ENCODE results near the gene ARHGAP20. TPM values are rescaled to one million over a fixed set of nuclear protein-coding genes. Genes with fewer than 3 reads are reported as not detected.

Gene ARHGAP20
- total RNA-seq, 1 donor from 2014 or later = 0.19 TPM

- no peak for DNase-seq (ENCODE audit: low spot score)
- intact Hi-C loops (cut with DNase I) = no loop called here
These were observed 8.4 kb upstream of the ARHGAP20 start for GRCh38 chr11:110720431-110721275.

DNA sequence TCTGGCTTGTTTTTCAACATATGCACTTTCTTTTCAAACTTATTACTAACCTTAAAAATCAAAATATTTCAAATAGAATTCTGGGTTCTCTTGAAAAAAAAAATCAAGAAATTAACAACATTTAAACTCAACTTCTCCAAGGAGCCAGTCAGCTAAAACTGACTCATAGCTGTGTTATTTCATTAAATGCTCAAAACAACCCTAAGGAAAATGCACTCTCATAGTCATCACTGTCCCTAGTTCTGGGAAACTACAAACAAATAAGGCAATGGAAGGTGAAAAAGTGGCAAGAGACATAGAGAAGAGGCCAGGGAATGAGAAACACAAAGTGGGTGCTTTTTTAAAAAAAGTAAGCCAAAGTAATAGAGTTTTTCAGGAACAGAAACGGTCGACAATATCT, 4.1 kb upstream of the ARHGAP20 start:
- no peak for DNase-seq (ENCODE audit: low spot score)
- intact Hi-C loops (cut with DNase I) = no loop called here

GRCh38 chr11:110715541-110715940, 3.3 kb upstream of the ARHGAP20 start:
- no peak for DNase-seq (ENCODE audit: low spot score)
- intact Hi-C loops (cut with DNase I) = no loop called here

DNA sequence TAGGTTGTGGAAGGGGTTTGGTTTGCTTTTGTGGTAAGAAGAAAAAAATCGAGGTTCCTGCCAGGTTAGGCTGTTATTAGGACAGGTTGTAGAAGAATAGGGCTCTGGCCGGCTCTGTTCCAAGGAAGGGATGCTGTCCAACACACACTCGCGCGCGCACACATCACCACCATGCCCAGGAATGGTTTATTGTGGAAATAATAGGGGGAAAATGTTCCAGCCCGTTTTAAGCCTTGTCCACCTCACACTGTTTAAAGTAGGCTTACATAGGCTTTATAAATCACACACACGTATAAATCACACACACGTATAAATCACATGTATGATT, 1.2 kb upstream of the ARHGAP20 start:
- intact Hi-C loops (cut with DNase I) = loop anchor here (5.0 kb wide), 1 partner anchor 519 kb away; no protein-coding TSS in a partner anchor
- no peak for DNase-seq (ENCODE audit: low spot score)

DNA sequence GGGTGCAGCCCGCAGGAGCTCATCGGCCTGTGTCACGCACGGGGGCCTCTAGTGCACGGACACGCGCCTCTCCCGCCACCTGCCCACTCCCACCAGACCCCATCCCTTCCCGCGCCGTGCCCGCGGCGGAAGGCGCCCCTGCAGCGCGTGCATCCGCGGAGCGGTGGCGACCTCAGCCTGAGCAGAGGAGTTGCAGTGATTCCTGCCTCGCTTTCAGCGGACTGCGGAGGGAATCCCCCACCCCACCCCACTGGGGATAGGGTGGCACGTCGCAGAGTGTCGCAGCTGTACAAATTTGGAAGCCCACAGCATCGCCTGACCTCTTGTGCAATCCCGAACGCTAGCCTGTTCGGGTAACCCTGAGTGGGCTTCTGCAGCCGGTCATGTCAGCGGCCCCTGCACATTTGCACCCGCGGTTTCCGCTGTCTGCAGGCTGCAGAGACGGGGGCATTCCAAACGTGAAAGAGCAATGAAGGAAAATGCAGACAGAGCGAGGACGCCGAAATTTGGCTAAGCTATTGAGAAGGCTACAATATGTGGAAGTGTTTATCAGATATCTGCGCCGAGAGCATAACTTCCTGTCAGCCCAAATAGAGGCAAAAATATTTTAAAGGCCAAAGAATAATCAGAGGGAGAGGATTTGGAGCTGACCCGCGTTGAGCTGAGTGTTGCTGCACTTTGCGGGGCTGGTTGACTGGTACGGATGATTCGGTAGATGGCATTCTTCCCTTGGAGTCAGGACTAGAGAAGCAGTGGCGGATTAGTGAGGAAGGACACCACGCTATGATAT, 617 bp upstream of the ARHGAP20 start:
- intact Hi-C loops (cut with DNase I) = loop anchor here (5.0 kb wide), 1 partner anchor 519 kb away; no protein-coding TSS in a partner anchor
- DNase-seq (ENCODE audit: low spot score) = no peak

DNA sequence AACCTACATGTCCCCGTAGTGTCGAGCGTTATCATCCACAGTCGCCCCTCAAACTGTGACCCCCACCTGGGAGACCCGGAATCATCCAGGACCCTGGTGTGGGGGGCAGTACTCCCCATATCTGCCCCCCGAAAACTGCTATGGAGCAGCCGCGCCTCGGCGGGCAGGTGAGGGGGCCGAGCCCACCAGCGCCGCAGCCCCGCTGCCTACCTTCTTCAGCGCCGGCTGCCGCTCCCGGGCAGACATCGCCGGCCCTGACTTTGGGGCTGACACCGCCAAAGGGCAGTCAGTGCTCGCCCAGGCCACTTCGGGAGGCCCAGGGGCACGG, 825 bp downstream of the ARHGAP20 start:
- no peak for DNase-seq (ENCODE audit: low spot score)
- intact Hi-C loops (cut with DNase I) = loop anchor here (5.0 kb wide), 1 partner anchor 521 kb away; no protein-coding TSS in a partner anchor

DNA sequence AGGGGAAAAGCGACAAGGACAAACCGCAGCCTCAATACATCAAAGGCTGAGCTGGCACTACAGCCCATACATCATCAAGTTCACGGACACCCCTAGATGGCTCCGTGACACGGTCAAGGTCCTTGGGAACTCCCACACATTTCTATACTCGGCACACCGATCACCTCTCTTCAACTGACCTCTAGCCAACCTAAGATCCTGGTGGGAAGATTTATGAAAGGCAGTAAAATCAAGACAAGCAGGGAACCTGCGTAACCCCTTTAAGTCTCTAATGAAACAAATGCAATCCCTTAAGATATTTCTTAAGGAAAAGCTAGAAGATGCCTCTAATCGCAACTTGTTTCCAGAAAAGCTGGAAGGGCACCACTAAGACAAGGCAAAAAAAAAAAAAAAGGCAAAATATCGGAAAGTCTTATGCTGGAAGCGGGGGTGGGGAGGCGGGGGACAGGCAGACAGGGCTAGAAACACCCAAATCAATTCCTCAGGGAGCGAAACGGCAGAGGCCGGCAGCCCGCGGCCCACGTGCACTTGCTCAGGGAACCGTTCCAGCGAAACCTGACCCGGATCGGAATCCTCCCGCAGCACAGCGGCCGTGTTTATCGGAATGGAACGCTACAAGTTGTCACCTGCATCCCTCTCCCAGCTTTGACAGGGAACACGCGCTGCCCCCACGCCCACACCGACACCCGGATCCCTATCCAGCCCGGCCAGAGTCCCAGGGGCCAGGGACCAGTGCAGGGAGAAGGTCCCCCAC, 1.4 kb downstream of the ARHGAP20 start:
- intact Hi-C loops (cut with DNase I) = loop anchor here (5.0 kb wide), 1 partner anchor 521 kb away; no protein-coding TSS in a partner anchor
- peak; percentile 73 for DNase-seq (ENCODE audit: low spot score)

GRCh38 chr11:110704210-110704864, 7.9 kb downstream of the ARHGAP20 start:
- intact Hi-C loops (cut with DNase I) = no loop called here
- DNase-seq (ENCODE audit: low spot score) = no peak

- intact Hi-C loops (cut with DNase I) = no loop called here
- DNase-seq (ENCODE audit: low spot score) = no peak
These were observed 20.3 kb downstream of the ARHGAP20 start for GRCh38 chr11:110691926-110692325.

DNA sequence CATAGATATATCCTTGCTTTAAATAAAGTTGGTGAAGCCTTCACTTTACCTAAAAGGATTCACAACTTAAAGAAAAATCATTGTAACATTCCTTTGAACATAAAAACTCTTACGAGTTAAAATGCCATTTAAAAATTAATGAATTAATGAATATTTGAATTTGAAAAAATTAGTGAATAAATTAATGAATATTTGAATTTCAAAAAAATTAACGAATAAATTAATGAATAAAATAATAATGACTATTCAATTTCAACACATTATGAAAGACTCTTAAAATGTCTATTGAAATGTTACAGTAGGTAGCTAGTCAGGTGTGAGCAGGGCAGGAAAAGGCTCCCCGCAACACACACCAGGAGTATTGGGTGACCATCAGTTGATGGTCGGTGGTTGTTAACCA, 22.9 kb downstream of the ARHGAP20 start:
- DNase-seq (ENCODE audit: low spot score) = no peak
- intact Hi-C loops (cut with DNase I) = no loop called here

GRCh38 chr11:110679323-110679975, 32.8 kb downstream of the ARHGAP20 start:
- DNase-seq (ENCODE audit: low spot score) = no peak
- intact Hi-C loops (cut with DNase I) = no loop called here

- intact Hi-C loops (cut with DNase I) = no loop called here
- DNase-seq (ENCODE audit: low spot score) = no peak
These were observed 36.7 kb downstream of the ARHGAP20 start for GRCh38 chr11:110675548-110675947.

DNA sequence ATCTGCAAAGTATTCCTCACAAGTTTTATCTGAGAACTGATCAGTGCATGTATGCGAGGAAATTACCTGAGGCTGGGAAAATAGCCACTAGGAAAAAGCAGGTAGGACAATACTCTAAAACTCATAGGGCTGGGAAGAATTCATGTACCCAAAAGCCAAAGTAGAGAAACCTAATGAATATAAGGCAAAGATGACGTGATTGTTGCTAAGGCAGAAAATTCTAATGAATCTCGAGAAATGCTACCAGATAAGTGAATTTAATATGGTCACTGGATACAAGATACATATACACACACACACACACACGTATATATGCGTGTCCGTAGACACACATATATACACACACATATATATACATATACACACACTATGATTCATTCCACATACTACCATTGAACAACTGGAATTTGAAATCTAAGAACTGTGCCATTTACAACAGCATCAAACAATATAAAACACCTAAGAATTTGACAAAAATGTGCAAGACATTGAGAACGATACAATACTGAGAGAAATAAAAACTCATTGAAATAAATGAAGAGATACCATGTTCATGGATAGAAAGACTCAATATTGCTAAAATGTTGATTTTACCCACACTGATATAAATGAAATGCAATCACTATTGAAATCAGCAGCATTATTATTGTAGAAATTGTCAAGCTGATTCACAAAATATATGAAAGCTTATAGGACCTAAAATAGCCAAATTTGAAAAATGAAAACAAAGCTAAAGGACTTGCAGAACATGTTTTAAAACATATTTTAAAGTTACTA, 46.4 kb downstream of the ARHGAP20 start:
- no peak for DNase-seq (ENCODE audit: low spot score)
- intact Hi-C loops (cut with DNase I) = no loop called here

DNA sequence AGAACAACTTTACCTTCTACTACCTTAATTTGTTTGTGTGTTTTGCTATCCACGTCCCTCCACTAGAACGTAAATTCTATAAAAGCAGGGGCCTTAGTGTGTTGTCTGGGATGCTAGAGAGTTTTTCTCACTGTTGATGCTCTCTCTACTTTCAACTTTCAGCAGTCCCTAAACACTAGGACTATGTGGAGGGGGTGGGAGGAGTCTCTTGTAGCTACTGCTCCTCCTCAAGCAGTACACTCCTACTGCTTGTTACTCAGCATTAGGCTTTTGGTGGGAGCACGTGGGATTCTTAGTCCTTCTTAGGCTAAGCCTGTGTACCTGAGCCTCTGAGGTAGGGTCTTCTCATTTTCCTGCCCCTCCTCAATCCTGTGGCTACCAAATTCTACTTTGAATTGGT, 56.3 kb downstream of the ARHGAP20 start:
- intact Hi-C loops (cut with DNase I) = no loop called here
- DNase-seq (ENCODE audit: low spot score) = no peak

- intact Hi-C loops (cut with DNase I) = no loop called here
- DNase-seq (ENCODE audit: low spot score) = no peak
These were observed 57.8 kb downstream of the ARHGAP20 start for GRCh38 chr11:110654456-110654855.

GRCh38 chr11:110645253-110645652, 67.0 kb downstream of the ARHGAP20 start:
- DNase-seq (ENCODE audit: low spot score) = no peak
- intact Hi-C loops (cut with DNase I) = no loop called here

DNA sequence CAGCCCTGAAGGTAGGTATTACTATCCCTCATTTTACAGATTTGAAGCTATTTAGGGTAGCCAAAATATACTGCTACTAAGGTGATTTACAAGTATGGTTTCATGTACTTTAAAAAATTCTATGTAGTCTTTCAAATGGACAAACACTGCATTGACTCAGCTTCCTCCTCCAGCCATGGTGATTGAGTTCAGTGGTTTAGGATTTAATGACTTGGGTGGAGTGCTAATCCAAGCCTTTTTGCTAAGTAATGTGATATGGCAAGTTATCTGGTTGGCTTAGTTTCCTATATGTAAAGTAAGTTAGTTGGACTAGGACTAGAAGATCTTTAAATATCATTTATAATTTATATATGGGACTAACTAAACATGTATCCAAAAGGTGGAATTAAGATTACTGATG, 77.9 kb downstream of the ARHGAP20 start:
- no peak for DNase-seq (ENCODE audit: low spot score)
- intact Hi-C loops (cut with DNase I) = no loop called here

DNA sequence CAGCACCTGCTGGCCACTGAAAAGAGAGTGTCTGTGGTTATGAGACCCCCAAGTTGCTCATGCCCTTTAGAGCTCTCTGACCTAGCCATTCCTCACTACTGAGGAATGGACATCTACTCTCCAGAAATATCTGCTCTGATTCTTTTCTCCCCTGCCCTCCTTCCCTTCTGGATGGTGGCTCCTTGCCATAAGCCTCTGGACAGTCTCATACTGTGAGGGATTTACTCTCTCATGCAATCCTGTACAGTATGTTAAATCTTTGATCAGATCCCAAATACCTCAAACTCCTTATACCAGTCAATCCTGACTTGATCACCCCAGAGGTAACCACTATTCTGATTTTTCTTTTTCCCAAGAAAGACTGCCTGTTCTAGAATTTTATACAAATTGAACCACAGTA, 80.7 kb downstream of the ARHGAP20 start:
- no peak for DNase-seq (ENCODE audit: low spot score)

GRCh38 chr11:110629594-110629993, 82.6 kb downstream of the ARHGAP20 start:
- no peak for DNase-seq (ENCODE audit: low spot score)
- intact Hi-C loops (cut with DNase I) = no loop called here

More for the DNA sequence above, 80.7 kb downstream of the ARHGAP20 start:
- intact Hi-C loops (cut with DNase I) = no loop called here
